Retinal pigment epithelial cell (primary cell): ENCODE measurements around the gene DGCR8.
A peak's percentile ranks its signal among the peaks of the same experiment; 100 is the strongest.

Source experiments
- DNase-seq: peaks from one replicate; pipeline ENCODE4 v3.0.0-alpha.2; 2010; ENCODE audit warnings: low read depth
- H3K4me3 ChIP-seq: 2 replicates; pipeline ENCODE4 v1.5.1; 2011; ENCODE audit warnings: mild to moderate bottlenecking, low read length, control low read depth, moderate library complexity
- CTCF ChIP-seq: conservative IDR thresholded peaks from 2 replicates; pipeline ENCODE4 v1.5.1; 2011; ENCODE audit warnings: low read depth, low read length, control low read depth, inconsistent platforms

The DGCR8 gene

GRCh38 chr22:20083891-20084546, 4.0 kb downstream of the DGCR8 start:
- no peak for TF ChIP-seq CTCF
- no peak for DNase-seq
- no peak overlapping the region for H3K4me3 ChIP-seq

- H3K4me3 ChIP-seq, result no peak overlapping the region
- DNase-seq, result no peak
- TF ChIP-seq CTCF, result peak; percentile 58
These were observed 4.7 kb downstream of the DGCR8 start for GRCh38 chr22:20084547-20085413.

DNA sequence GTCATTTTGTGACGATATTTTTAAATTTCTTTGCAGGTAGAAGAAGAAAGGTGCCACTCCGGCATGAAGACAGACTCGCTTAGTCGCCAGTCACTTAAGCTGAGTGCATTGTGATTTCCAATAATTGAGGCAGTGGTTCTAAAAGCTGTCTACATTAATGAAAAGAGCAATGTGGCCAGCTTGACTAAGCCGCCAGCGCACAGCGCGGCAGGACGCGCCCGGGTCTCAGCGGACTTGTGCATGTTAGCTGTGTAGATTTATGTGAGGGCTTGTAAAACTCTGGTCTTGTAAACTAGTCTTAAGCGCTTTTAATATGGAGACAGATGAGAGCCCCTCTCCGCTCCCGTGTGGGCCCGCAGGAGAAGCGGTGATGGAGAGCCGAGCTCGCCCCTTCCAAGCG, 5.6 kb downstream of the DGCR8 start:
- DNase-seq, result no peak
- no peak for TF ChIP-seq CTCF
- H3K4me3 ChIP-seq, result no peak overlapping the region

GRCh38 chr22:20086101-20086599, 6.1 kb downstream of the DGCR8 start:
- DNase-seq, result no peak
- no peak for TF ChIP-seq CTCF
- H3K4me3 ChIP-seq, result no peak overlapping the region

DNA sequence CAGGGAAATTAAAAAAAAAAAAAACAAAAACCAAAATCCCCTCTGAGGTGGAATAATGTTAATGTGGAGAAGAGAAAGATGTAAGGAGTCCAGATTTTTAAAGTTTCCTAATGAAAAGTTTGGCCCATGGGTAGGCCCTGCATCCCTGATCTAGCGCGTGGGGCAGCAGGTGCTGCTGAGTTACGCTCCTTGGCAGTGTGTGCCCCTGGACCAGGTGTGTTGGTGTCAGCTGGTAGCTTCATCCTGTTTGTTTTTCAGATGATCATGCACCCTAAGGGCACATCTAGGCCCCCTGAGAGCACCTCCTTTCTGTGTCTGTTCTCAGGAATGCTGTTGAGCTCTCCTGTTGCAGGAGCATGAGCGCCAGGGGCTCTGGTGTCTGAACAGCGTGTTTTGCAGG, 6.7 kb downstream of the DGCR8 start:
- TF ChIP-seq CTCF, result no peak
- no peak overlapping the region for H3K4me3 ChIP-seq
- no peak for DNase-seq

GRCh38 chr22:20087319-20088262, 7.5 kb downstream of the DGCR8 start:
- no peak overlapping the region for H3K4me3 ChIP-seq
- TF ChIP-seq CTCF, result no peak
- DNase-seq, result no peak
